SK-N-SH (cell line): ENCODE measurements around the gene PPIC. TPM values are rescaled to one million over a fixed set of nuclear protein-coding genes. Genes with fewer than 3 reads are reported as not detected.

ENCODE experiments used
- CTCF ChIA-PET: fragments of 300-600, 350-600 bp; formaldehyde crosslinking; extraction: SDS; loops from one replicate; lab custom pipeline; 2021; lab: Yijun Ruan, JAX
- POLR2A ChIA-PET: fragments of 350-600 bp; sonication (Branson Sonifier 250); formaldehyde crosslinking; extraction: SDS; loops from one replicate; lab custom pipeline; 2020; ENCODE audit warnings: antibody characterized with exemption, inconsistent platforms; lab: Yijun Ruan, JAX
- DNase-seq: peaks from one replicate; pipeline ENCODE4 v3.0.0; 2012
- H2AFZ ChIP-seq: fragments of 200-600 bp; sonication (generic); 2 replicates; pipeline ENCODE4 v1.8.1; 2016; ENCODE audit warnings: antibody characterized with exemption, mild to moderate bottlenecking, low read depth
- H3F3A ChIP-seq: fragments of 200-600 bp; sonication (generic); replicated peaks from 2 replicates; pipeline ENCODE3; 2016; ENCODE audit warnings: antibody characterized with exemption, mild to moderate bottlenecking; ENCODE audit not compliant: insufficient read depth
- H3K27ac ChIP-seq, 2 experiments: fragments of 200-500 bp in 1 of 2; fragments of 200-600 bp in 1 of 2; sonication (Bioruptor generic) in 1 of 2; sonication (generic), shearing (Covaris generic) in 1 of 2; 2 replicates each; pipeline versions ENCODE4 v1.5.1 to v1.6.1; 2014 to 2016; ENCODE audit warnings: low read depth in 2 of 2, inconsistent platforms in 1 of 2, low read length in 1 of 2, mild to moderate bottlenecking in 1 of 2, mixed read lengths in 1 of 2
- H3K27me3 ChIP-seq: fragments of 200-600 bp; sonication (generic), shearing (Covaris generic); 2 replicates; pipeline ENCODE4 v1.6.1; 2016; ENCODE audit warnings: mixed run types; ENCODE audit not compliant: insufficient read depth
- H3K36me3 ChIP-seq, 2 experiments: fragments of 200-500 bp in 1 of 2; fragments of 200-600 bp in 1 of 2; sonication (Bioruptor generic) in 1 of 2; sonication (generic) in 1 of 2; replicated peaks in 1 of 2; 2 replicates each; pipeline versions ENCODE3 to v1.5.1; 2014 to 2016; ENCODE audit warnings: low read length in 1 of 2, mild to moderate bottlenecking in 1 of 2; ENCODE audit not compliant: insufficient read depth in 2 of 2, control insufficient read depth in 1 of 2
- H3K4me1 ChIP-seq, 2 experiments: fragments of 200-500 bp in 1 of 2; fragments of 200-600 bp in 1 of 2; sonication (Bioruptor generic) in 1 of 2; sonication (generic), shearing (Covaris generic) in 1 of 2; 2 replicates each; pipeline versions ENCODE4 v1.5.1 to v1.6.1; 2014 to 2016; ENCODE audit warnings: low read depth in 1 of 2, low read length in 1 of 2, mixed run types in 1 of 2; ENCODE audit not compliant: insufficient read depth in 2 of 2, control insufficient read depth in 1 of 2
- H3K4me2 ChIP-seq: fragments of 200-600 bp; sonication (generic), shearing (Covaris generic); 2 replicates; pipeline ENCODE4 v1.6.1; 2017; ENCODE audit warnings: mixed run types
- H3K4me3 ChIP-seq, 2 experiments: fragments of 200-500 bp in 1 of 2; fragments of 200-600 bp in 1 of 2; sonication (Bioruptor generic) in 1 of 2; sonication (generic), shearing (Covaris generic) in 1 of 2; 2 replicates each; pipeline versions ENCODE4 v1.5.1 to v1.8.1; 2014 to 2016; ENCODE audit warnings: low read depth in 2 of 2, inconsistent platforms in 1 of 2, low read length in 1 of 2, mild to moderate bottlenecking in 1 of 2, mixed read lengths in 1 of 2, moderate library complexity in 1 of 2
- H3K79me2 ChIP-seq: fragments of 200-600 bp; sonication (generic); 2 replicates; pipeline ENCODE4 v1.8.1; 2017; ENCODE audit warnings: mild to moderate bottlenecking; ENCODE audit not compliant: insufficient read depth
- H3K9ac ChIP-seq: fragments of 200-600 bp; sonication (generic); 2 replicates; pipeline ENCODE4 v1.6.1; 2017; ENCODE audit warnings: mixed run types
- H3K9me2 ChIP-seq: fragments of 200-600 bp; sonication (generic); 2 replicates; pipeline ENCODE4 v1.6.1; 2017; ENCODE audit warnings: mixed run types
- H3K9me3 ChIP-seq: fragments of 200-600 bp; sonication (generic); 2 replicates; pipeline ENCODE4 v1.6.1; 2017; ENCODE audit warnings: mixed run types, mild to moderate bottlenecking, moderate library complexity
- H4K20me1 ChIP-seq: fragments of 200-600 bp; sonication (generic); 2 replicates; pipeline ENCODE4 v1.6.1; 2017; ENCODE audit warnings: mild to moderate bottlenecking, mixed run types; ENCODE audit not compliant: insufficient read depth
- ELF1 ChIP-seq: IDR thresholded peaks from 2 replicates; pipeline ENCODE4 v1.4.0; 2012
- FOSL2 ChIP-seq: IDR thresholded peaks from 2 replicates; pipeline ENCODE4 v1.4.0; 2012; ENCODE audit warnings: low read depth, mild to moderate bottlenecking, moderate library complexity, borderline replicate concordance
- FOXJ3 ChIP-seq: sonication (generic); formaldehyde crosslinking; IDR thresholded peaks from 2 replicates; pipeline ENCODE4 v1.5.1; 2020; ENCODE audit warnings: mild to moderate bottlenecking, missing genetic modification reagents
- GABPA ChIP-seq: IDR thresholded peaks from 2 replicates; pipeline ENCODE4 v1.4.0; 2012; ENCODE audit warnings: low read depth, mild to moderate bottlenecking
- RAD21 ChIP-seq: IDR thresholded peaks from 2 replicates; pipeline ENCODE4 v1.6.1; 2012; ENCODE audit warnings: mild to moderate bottlenecking, low read length
- RFX5 ChIP-seq: IDR thresholded peaks from 2 replicates; pipeline ENCODE4 v1.6.1; 2012; ENCODE audit warnings: mild to moderate bottlenecking, improper control_type of control experiment, low read length
- SIN3A ChIP-seq: IDR thresholded peaks from 2 replicates; pipeline ENCODE4 v1.6.1; 2012; ENCODE audit warnings: low read depth, mild to moderate bottlenecking, low read length, moderate library complexity, borderline replicate concordance
- SMC3 ChIP-seq: IDR thresholded peaks from 2 replicates; pipeline ENCODE4 v1.6.1; 2012; ENCODE audit warnings: low read depth, low read length, improper control_type of control experiment
- TCF12 ChIP-seq: IDR thresholded peaks from 2 replicates; pipeline ENCODE4 v1.4.0; 2012
- USF1 ChIP-seq: IDR thresholded peaks from 2 replicates; pipeline ENCODE4 v1.4.0; 2012; ENCODE audit warnings: low read depth, borderline replicate concordance
- YY1 ChIP-seq: IDR thresholded peaks from 2 replicates; pipeline ENCODE4 v1.4.0; 2012; ENCODE audit warnings: low read depth, mild to moderate bottlenecking
- WGBS: methylation state at CpG from one replicate; pipeline ENCODE4 v1.1.6; 2017; ENCODE audit warnings: low lambda C conversion rate; 5-methylcytosine and 5-hydroxymethylcytosine counted together
- polyA plus RNA-seq, 3 experiments: library from polyadenylated mRNA; depleted of rRNA; stranded (reverse); fragments of >200 nt; gene quantifications; 2 replicates each; pipeline ENCODE4 v1.2.3, GENCODE V29; 2012
- TF ChIP-seq, protein P1 (sequence below): IDR thresholded peaks from 2 replicates; pipeline ENCODE4 v1.6.1; 2012; ENCODE audit warnings: mild to moderate bottlenecking, low read depth, low read length, moderate library complexity
- TF ChIP-seq, protein P2 (sequence below): fragments of 150-350 bp; IDR thresholded peaks from 2 replicates; pipeline ENCODE4 v1.6.1; 2016; ENCODE audit warnings: mild to moderate bottlenecking, low read depth, low read length
- TF ChIP-seq, protein P3 (sequence below): fragments of 200-600 bp; sonication (generic); IDR thresholded peaks from 2 replicates; pipeline ENCODE4 v1.6.1; 2017; ENCODE audit warnings: antibody characterized with exemption, mild to moderate bottlenecking, moderate library complexity
- TF ChIP-seq, protein P4 (sequence below): IDR thresholded peaks from 2 replicates; pipeline ENCODE4 v1.4.0; 2012; ENCODE audit warnings: low read depth

The PPIC gene
- polyA plus RNA-seq, 1 of the 3 experiments (the other 2 are of a cell fraction): 55.1 TPM

DNA sequence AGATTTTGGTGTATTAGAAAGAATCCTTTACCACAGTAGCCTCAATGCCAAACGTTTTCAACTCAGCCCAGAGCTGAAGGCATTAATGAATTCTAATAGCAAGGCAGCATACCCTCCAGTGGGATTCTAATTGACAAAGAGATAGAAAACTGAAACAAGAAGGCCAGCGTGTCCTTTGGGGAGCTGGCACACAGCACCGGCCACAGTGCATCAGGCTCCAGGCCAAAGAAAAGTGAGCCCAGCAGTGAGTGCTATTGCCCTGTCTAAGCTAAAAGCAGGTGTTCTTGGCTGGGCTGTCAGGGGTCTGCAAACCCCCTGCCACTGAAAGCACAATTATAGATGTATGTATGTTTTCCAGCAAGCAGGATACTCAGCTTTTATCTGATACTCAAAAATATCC is 40.4 kb downstream of the PPIC start:
- Histone ChIP-seq H3K9me2 (no peaks in the 10 kb centered on the region), H3K4me3 (no peak overlapping the region), H2AFZ (no peak overlapping the region), H3K4me1 (no peaks in the 10 kb centered on the region; a peak in 1 of 4 replicates), H3K9me3 (no peaks in the 10 kb centered on the region), H3K36me3 (peaks cover 3 to 9% of the 10 kb centered on the region in 2 experiments), H3K9ac (no peak overlapping the region), H4K20me1 (no peaks in the 10 kb centered on the region), H3F3A (peaks cover 4% of the 10 kb centered on the region), H3K27me3 (no peaks in the 10 kb centered on the region), H3K4me2 (no peak overlapping the region), H3K27ac (no peak overlapping the region), H3K79me2 (0 out of 2 replicates have a peak, but pooled peaks cover 3% of the 10 kb centered on the region)
- CTCF ChIA-PET: no interaction called here
- POLR2A ChIA-PET: no interaction called here
- WGBS: 35% methylated on average over 1 of the region's 3 CpGs
- TF ChIP-seq YY1: no peak
- TF ChIP-seq FOSL2: no peak
- TF ChIP-seq SMC3: no peak
- TF ChIP-seq RAD21: no peak
- TF ChIP-seq, protein P1, sequence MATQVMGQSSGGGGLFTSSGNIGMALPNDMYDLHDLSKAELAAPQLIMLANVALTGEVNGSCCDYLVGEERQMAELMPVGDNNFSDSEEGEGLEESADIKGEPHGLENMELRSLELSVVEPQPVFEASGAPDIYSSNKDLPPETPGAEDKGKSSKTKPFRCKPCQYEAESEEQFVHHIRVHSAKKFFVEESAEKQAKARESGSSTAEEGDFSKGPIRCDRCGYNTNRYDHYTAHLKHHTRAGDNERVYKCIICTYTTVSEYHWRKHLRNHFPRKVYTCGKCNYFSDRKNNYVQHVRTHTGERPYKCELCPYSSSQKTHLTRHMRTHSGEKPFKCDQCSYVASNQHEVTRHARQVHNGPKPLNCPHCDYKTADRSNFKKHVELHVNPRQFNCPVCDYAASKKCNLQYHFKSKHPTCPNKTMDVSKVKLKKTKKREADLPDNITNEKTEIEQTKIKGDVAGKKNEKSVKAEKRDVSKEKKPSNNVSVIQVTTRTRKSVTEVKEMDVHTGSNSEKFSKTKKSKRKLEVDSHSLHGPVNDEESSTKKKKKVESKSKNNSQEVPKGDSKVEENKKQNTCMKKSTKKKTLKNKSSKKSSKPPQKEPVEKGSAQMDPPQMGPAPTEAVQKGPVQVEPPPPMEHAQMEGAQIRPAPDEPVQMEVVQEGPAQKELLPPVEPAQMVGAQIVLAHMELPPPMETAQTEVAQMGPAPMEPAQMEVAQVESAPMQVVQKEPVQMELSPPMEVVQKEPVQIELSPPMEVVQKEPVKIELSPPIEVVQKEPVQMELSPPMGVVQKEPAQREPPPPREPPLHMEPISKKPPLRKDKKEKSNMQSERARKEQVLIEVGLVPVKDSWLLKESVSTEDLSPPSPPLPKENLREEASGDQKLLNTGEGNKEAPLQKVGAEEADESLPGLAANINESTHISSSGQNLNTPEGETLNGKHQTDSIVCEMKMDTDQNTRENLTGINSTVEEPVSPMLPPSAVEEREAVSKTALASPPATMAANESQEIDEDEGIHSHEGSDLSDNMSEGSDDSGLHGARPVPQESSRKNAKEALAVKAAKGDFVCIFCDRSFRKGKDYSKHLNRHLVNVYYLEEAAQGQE: no peak
- TF ChIP-seq GABPA: no peak
- no peak for TF ChIP-seq USF1
- TF ChIP-seq, protein P2, sequence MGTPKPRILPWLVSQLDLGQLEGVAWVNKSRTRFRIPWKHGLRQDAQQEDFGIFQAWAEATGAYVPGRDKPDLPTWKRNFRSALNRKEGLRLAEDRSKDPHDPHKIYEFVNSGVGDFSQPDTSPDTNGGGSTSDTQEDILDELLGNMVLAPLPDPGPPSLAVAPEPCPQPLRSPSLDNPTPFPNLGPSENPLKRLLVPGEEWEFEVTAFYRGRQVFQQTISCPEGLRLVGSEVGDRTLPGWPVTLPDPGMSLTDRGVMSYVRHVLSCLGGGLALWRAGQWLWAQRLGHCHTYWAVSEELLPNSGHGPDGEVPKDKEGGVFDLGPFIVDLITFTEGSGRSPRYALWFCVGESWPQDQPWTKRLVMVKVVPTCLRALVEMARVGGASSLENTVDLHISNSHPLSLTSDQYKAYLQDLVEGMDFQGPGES: no peak
- TF ChIP-seq TCF12: no peak
- no peak for TF ChIP-seq ELF1
- no peak for TF ChIP-seq SIN3A
- no peak for TF ChIP-seq FOXJ3 (CRISPR knock-in tag)
- TF ChIP-seq, protein P3, sequence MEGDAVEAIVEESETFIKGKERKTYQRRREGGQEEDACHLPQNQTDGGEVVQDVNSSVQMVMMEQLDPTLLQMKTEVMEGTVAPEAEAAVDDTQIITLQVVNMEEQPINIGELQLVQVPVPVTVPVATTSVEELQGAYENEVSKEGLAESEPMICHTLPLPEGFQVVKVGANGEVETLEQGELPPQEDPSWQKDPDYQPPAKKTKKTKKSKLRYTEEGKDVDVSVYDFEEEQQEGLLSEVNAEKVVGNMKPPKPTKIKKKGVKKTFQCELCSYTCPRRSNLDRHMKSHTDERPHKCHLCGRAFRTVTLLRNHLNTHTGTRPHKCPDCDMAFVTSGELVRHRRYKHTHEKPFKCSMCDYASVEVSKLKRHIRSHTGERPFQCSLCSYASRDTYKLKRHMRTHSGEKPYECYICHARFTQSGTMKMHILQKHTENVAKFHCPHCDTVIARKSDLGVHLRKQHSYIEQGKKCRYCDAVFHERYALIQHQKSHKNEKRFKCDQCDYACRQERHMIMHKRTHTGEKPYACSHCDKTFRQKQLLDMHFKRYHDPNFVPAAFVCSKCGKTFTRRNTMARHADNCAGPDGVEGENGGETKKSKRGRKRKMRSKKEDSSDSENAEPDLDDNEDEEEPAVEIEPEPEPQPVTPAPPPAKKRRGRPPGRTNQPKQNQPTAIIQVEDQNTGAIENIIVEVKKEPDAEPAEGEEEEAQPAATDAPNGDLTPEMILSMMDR: no peak
- no peak for TF ChIP-seq RFX5
- TF ChIP-seq, protein P4, sequence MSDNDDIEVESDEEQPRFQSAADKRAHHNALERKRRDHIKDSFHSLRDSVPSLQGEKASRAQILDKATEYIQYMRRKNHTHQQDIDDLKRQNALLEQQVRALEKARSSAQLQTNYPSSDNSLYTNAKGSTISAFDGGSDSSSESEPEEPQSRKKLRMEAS: no peak
- no peak for DNase-seq
